ENCODE data around the gene PRTFDC1.

- no peak for TF ChIP-seq CTCF (IDR thresholded peaks at IDR 0.05 in 8 of 11, conservative IDR thresholded peaks at IDR 0.05 in 3 of 11)
- TF ChIP-seq POLR2AphosphoS5 (IDR thresholded peaks at IDR 0.05): no peak
Measured at GRCh38 chr10:24802378-24802777, 150.0 kb downstream of the PRTFDC1 start.
